ENCODE data around the gene TBC1D5.
"Not testable (repeated sequence)": the region's sequence is repeated elsewhere in the genome, so short reads cannot be mapped to it uniquely, and the experiment has no call there.

TBC1D5 gene

DNA sequence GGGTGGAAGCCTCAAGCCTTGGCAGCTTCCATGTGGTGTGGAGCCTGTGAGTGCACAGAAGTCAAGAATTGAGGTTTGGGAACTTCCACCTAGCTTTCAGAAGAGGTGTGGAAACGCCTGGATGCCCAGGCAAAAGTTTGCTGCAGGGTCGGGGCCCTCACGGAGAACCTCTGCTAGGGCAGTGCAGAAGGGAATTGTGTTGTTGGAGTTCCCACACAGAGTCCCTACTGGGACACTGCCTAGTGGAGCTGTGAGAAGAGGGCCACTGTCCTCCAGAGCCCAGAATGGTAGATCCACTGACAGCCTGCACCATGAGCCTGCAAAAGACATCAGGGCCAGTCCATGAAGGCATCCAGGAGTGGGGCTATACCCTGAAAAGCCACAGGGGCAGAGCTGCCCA, 613.8 kb downstream of the TBC1D5 start:
- not testable (repeated sequence) for H3K9me3 Mint-ChIP-seq; H3K27me3 Mint-ChIP-seq; H3K36me3 Mint-ChIP-seq; H3K27ac Mint-ChIP-seq; DNase-seq (ENCODE audit: low spot score in 2 of 2); H3K4me3 Mint-ChIP-seq; ATAC-seq (ENCODE audit: low read depth); H3K4me1 Mint-ChIP-seq

DNA sequence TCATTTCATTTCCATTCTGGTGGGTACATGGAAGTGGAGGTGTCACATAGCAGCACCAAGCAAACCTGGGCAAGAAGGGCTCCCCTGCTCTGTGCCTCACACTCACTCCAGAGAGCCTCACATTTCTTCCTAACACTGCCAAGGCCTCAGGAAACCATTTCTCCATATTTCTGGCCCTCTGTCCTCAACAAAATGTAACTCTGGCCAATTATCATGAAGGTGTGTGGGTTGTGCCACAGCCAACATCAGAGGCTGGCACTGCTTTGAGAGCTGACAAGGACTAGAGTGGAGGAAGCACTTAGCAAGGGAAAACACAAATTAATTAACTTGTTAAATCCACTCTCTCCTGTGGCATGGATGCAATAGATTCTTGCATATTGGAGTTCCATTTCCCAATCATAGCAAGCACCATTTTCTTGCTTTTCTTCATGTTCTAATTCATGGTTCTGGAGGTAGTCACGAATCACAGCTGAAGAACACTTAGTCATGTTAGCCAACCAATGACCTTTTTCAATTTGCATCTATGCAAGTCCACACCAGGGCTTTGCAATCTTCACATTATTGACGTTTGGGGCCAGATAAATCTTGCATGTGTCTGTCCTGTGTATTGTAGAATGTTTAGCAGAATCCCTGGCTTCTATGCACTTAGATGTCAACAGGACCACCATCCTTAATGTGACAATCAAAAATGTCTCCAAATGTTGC, 616.5 kb downstream of the TBC1D5 start:
- ATAC-seq (ENCODE audit: low read depth) (no peak), DNase-seq (ENCODE audit: low spot score in 2 of 2) (no peak)
- Mint-ChIP-seq H3K27me3 (peaks cover 2% of the 10 kb centered on the region), H3K36me3 (no peaks in the 10 kb centered on the region), H3K4me3 (no peak overlapping the region), H3K27ac (no peak overlapping the region), H3K4me1 (no peaks in the 10 kb centered on the region), H3K9me3 (peaks cover 6% of the 10 kb centered on the region)

DNA sequence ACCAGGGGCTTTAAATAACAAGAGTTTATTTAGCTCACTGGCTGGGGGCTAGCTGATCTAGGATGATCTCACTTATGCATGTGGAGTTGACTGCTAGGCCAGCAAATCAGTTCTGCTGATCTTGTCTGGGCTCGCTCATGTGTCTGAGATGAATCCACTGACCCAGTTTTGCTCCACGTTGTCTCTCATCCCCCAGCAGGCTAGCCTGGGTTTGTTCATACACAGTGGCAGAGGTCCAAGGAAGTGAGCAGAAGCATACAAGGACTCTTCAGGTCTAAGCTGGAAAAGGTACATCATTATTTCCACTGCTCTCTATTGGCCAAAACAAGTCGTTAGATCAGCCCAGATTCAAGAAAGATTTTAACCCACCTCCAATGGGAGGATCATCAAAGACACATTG, 619.7 kb downstream of the TBC1D5 start:
- no peak overlapping the region for H3K27ac Mint-ChIP-seq
- H3K27me3 Mint-ChIP-seq = no peaks in the 10 kb centered on the region
- ATAC-seq (ENCODE audit: low read depth) (no peak), DNase-seq (ENCODE audit: low spot score in 2 of 2) (no peak)
- H3K4me1 Mint-ChIP-seq = no peaks in the 10 kb centered on the region
- H3K36me3 Mint-ChIP-seq = no peaks in the 10 kb centered on the region
- H3K9me3 Mint-ChIP-seq = peaks cover 2% of the 10 kb centered on the region
- no peak overlapping the region for H3K4me3 Mint-ChIP-seq

DNA sequence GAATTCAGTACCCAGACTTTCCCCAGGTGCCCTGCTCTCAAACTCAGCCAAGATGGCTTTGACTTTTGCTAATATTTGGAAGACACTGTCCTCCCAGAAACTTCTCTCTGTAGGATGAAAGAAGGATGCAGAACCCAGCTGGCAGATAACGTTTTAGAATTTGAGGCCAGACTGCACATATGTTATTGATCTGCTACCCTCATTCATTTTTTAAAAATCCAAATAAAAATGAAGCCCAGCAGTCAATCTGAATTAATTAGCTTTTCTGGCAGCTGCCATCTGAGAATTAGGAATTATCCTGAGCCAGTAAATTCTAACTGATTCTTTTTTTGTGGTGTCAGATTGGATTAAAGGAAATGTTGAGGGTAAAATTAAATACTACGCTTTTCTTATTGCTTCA, 621.1 kb downstream of the TBC1D5 start:
- no peak for ATAC-seq (ENCODE audit: low read depth)
- Mint-ChIP-seq H3K4me1 (no peaks in the 10 kb centered on the region), H3K27ac (no peak overlapping the region), H3K4me3 (no peak overlapping the region), H3K27me3 (peaks cover 3% of the 10 kb centered on the region), H3K36me3 (no peaks in the 10 kb centered on the region), H3K9me3 (no peaks in the 10 kb centered on the region)
- DNase-seq (ENCODE audit: low spot score in 2 of 2) = no peak

DNA sequence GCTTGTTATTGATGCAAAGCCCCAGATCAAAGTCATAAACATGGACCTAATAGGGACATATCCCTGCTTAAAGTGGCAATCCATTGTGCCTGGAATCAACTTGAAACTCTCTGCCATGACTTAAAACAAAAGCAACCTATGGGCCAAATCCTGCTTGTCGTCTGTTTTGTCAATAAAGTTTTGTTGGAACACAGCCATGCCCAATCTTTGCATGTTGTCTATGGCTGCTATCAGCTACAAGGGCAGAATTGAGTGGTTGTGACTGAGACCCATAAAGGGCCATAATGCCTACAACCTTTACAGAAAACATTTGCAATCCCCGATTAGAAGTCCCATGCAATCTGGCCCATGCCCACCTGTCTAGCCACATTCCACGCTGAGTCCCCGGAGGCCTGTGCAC, 622.3 kb downstream of the TBC1D5 start:
- H3K36me3 Mint-ChIP-seq = no peaks in the 10 kb centered on the region
- no peak for ATAC-seq (ENCODE audit: low read depth)
- DNase-seq (ENCODE audit: low spot score in 2 of 2) = no peak
- H3K4me1 Mint-ChIP-seq = no peaks in the 10 kb centered on the region
- H3K27me3 Mint-ChIP-seq = peaks cover 3% of the 10 kb centered on the region
- H3K4me3 Mint-ChIP-seq = no peak overlapping the region
- no peaks in the 10 kb centered on the region for H3K9me3 Mint-ChIP-seq
- no peak overlapping the region for H3K27ac Mint-ChIP-seq

DNA sequence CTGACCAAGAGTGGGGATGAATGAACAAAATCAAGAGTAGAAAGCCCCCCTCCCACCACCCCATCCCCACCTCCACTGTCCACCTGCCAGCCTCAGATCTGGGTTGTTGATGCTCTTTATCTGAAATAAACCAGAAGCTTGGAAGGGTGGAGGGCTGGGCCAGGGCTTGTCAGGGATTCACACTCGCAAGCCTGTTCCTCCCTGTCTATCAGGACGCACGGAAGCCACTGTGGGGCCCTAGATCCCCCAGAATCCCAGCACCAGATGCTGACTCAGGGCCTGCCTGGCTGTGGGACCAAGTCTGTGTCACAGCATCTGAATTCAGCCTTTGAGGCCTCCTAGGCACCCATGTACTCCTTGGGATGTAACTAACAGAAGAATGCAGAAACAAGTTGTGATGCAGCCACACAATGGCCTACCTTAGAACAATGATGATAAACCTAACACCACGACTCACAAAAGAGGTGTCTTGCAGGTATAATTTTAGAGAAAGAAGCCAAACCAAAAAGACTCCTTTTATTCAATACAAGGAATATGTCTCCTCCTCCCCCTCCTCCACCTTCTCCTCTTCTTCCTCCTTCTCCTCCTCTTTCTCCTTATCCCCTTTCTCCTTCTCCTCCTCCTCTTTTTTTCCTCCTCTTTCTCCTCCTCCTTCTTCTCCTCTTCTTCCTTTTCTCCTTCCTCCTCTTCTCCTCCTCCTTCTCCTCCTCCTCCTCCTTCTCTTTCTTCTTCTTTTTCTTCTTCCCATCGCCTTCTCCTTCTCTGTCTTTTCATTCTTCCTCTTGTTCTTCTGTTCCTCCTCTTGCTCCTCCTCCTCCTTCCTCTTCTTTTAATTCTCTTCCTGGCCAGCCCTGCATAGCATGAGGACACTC, 623.0 kb downstream of the TBC1D5 start:
- Mint-ChIP-seq H3K27ac (no peak overlapping the region), H3K27me3 (peaks cover 3% of the 10 kb centered on the region)

DNA sequence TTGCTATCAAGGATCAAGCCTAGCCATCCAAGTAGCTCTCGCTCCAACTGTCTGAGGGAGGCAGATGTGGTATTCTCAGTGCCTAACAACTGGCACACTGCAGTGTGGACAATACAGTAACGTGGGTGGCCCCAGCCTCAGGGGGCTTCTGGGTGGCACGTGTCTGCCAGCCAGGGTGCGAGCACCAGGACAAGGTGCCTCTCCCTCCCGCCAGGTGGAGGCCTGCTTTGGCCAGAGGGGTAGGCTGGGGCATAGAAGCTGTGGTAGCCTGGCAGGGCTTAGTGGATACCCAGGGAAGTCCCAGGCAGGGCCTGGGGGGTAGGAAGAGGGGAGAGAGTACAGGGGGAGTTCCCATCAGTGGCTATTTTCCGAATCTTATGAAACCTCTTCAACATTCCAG, 623.7 kb downstream of the TBC1D5 start:
- no peak for ATAC-seq (ENCODE audit: low read depth)
- Mint-ChIP-seq H3K27ac (no peak overlapping the region), H3K27me3 (peaks cover 3% of the 10 kb centered on the region), H3K9me3 (peaks cover under 1% of the 10 kb centered on the region), H3K4me3 (no peak overlapping the region), H3K36me3 (no peaks in the 10 kb centered on the region), H3K4me1 (no peaks in the 10 kb centered on the region)
- DNase-seq (ENCODE audit: low spot score in 2 of 2) = no peak

More for the DNA sequence above, 623.0 kb downstream of the TBC1D5 start:
- no peak for DNase-seq (ENCODE audit: low spot score in 2 of 2)
- Mint-ChIP-seq H3K9me3 (no peaks in the 10 kb centered on the region), H3K4me3 (no peak overlapping the region), H3K4me1 (no peaks in the 10 kb centered on the region), H3K36me3 (no peaks in the 10 kb centered on the region)
- no peak for ATAC-seq (ENCODE audit: low read depth)

DNA sequence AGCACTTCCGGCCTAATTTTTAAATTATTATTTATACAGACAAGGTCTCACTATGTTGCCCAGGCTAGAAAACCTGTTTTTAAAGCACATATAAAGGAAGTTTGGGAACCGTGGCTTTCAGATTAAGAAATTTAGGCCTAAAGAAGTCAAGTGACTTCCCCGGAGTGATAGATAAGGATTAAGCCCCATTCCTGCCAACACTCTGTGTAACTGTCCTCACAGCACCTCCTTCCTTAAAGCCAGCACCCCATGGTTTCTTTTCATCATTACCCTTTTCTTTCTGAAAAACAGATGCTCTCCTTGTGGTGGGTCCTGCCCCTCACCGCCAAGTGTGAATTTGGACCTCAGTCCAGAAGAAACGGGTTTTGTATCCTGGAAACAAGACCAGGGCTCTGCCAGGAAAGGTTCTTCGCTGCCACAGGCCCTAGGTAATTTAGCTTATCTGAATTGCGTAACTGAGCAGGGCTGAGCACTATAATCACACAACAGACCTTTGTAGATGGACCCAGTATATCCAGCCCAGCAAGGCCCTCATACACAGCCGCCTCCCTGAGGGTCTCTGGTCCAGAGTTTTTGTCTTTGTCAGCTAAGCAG, 626.3 kb downstream of the TBC1D5 start:
- Mint-ChIP-seq H3K27ac (no peak overlapping the region), H3K9me3 (peaks cover 4% of the 10 kb centered on the region), H3K4me3 (no peak overlapping the region), H3K4me1 (no peaks in the 10 kb centered on the region), H3K27me3 (peaks cover 3% of the 10 kb centered on the region), H3K36me3 (no peaks in the 10 kb centered on the region)
- DNase-seq (ENCODE audit: low spot score in 2 of 2) = no peak
- no peak for ATAC-seq (ENCODE audit: low read depth)

DNA sequence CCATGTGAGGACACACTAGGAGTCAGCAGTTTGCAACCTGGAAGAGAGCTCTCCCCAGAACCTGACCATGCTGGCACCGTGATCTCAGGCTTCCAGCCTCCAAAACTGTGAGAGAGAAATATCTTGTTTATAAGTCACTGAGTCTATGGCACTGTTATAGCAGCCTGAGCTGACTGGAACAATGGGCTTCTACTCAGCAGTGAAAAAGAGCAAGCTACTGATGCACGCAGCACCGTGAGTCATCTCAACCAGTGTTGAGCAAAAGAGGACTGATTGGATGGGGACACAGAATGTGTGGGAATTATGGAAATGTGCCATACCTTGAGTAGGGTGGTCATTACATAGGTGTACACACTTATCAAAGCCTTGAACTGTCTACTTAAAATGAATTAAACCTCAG, 627.2 kb downstream of the TBC1D5 start:
- ATAC-seq (ENCODE audit: low read depth) = no peak
- Mint-ChIP-seq H3K36me3 (no peaks in the 10 kb centered on the region), H3K27me3 (peaks cover 3% of the 10 kb centered on the region), H3K9me3 (peaks cover 4% of the 10 kb centered on the region), H3K4me1 (peaks cover 4% of the 10 kb centered on the region), H3K4me3 (no peak overlapping the region), H3K27ac (no peak overlapping the region)
- no peak for DNase-seq (ENCODE audit: low spot score in 2 of 2)

DNA sequence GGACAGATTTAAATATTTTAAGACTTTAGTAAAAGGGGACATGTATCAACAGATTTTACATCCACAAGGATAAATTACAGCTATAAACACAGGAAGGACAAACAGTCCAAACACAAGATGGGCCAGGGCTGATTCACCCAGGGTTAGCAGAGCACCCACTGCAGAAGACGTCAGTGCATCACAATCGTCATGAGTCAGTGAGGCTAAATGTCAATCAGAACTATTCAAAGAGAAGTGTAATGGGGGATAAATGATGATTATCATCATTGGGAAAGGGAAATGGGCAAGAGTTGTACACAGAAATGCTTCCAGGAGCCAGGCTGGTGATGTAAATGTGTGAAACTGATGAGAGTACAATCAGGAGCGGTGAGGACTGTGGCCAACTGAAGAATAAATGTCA, 630.8 kb downstream of the TBC1D5 start:
- H3K4me1 Mint-ChIP-seq = peaks cover 4% of the 10 kb centered on the region
- no peak overlapping the region for H3K27ac Mint-ChIP-seq
- no peaks in the 10 kb centered on the region for H3K36me3 Mint-ChIP-seq
- H3K4me3 Mint-ChIP-seq = no peak overlapping the region
- peaks cover 4% of the 10 kb centered on the region for H3K9me3 Mint-ChIP-seq
- ATAC-seq (ENCODE audit: low read depth) (no peak), DNase-seq (ENCODE audit: low spot score in 2 of 2) (no peak)
- H3K27me3 Mint-ChIP-seq = no peaks in the 10 kb centered on the region

DNA sequence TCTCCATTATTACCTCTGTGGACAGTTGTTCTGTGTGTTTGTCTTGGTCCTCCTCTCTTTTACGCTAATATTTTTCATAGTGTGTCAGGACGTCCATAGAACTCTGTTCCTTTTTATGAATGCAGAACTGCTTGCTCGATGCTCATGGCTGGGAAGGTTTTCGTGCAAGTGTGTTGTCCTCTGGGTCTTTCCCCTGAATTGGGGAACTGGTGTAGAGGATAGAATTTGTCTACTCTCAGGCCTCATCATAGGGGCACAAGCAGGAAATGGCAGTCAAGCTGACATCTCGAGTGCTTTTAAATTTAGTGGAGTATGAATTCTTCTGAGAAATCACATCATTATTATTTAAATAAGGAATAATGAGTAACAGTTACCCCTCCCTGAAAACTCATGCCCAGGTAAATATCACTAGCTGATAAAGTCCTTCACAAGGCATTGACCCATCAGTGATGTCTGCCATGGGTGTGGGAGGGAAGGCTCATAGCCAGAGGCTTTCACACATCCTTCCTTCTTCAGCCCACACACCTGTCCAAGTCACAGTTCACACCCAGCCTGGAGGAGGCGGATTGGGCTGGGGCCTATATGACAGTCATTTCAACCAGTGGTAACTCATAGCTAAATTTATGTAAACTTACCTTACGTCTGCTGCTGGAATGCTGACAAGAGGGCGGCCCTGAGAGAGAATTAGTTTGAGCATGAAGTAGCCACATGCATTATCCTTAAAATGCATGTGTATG, 631.6 kb downstream of the TBC1D5 start:
- DNase-seq (ENCODE audit: low spot score in 2 of 2) = no peak
- peaks cover 4% of the 10 kb centered on the region for H3K4me1 Mint-ChIP-seq

More for the DNA sequence above, 631.6 kb downstream of the TBC1D5 start:
- H3K4me3 Mint-ChIP-seq = no peak overlapping the region
- H3K9me3 Mint-ChIP-seq = peaks cover 4% of the 10 kb centered on the region
- H3K27ac Mint-ChIP-seq = no peak overlapping the region
- ATAC-seq (ENCODE audit: low read depth) = peak; percentile 92
- H3K27me3 Mint-ChIP-seq = no peaks in the 10 kb centered on the region
- H3K36me3 Mint-ChIP-seq = no peaks in the 10 kb centered on the region
